ENCODE results near the gene CLNS1A. TPM values are rescaled to one million over a fixed set of nuclear protein-coding genes. Genes with fewer than 3 reads are reported as not detected.
A peak's percentile ranks its signal among the peaks of the same experiment; 100 is the strongest.
"Not testable (repeated sequence)": the region's sequence is repeated elsewhere in the genome, so short reads cannot be mapped to it uniquely, and the experiment has no call there.

The CLNS1A gene
- total RNA-seq, 2 donors from 2014 or later, result 73.9 to 74.1 TPM

DNA sequence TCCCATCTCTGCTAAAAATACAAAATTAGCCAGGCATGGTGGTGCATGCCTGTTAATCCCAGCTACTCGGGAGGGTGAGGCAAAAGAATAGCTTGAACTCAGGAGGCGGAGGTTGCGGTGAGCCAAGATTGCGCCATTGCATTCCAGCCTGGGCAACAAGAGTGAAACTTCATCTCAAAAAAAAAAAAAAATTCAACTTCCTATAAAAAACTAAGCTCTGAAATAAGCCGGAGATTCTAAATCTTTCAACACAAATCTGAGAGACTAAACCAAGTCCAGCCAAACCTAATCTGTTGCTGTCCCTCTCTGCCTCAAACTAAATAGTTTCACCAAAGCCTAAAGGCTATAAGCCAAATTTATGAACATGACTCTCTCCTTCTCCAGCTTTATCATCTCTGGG, 3.7 kb downstream of the CLNS1A start:
- DNase-seq; ATAC-seq; intact Hi-C loops (cut with DNase I, micrococcal nuclease): not testable (repeated sequence)

DNA sequence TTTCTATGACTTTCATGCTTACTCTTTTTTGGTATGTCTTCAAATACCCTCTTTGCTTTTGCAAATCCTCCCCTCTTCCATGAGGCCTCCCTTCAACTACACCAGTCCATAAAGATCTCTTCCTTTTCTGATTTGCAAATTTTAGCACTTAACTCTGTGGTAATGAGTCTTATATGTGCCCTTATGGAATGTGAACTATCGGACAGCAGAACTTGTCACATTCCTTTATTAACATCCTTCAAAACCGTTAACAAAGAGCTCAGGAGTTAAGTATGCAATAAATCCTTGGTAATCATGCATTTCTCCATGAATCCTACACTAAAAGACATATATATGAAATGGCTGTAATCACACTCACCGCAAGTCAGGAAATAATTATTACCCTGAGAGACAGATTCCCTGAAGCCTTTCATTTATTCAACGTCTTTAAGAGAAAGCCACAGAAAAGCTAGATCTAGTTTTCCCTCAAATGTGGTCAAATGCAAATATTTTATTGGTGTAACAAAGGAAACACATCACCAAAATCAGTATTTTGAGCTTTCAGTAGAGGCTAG, 7.4 kb downstream of the CLNS1A start:
- DNase-seq (no peak), ATAC-seq (no peak)
- intact Hi-C loops (cut with DNase I, micrococcal nuclease), result no loop called here

- intact Hi-C loops (cut with DNase I, micrococcal nuclease), result no loop called here
- DNase-seq (no peak), ATAC-seq (peak; percentile 64)
These were observed 17.9 kb downstream of the CLNS1A start for GRCh38 chr11:77619576-77620198.

DNA sequence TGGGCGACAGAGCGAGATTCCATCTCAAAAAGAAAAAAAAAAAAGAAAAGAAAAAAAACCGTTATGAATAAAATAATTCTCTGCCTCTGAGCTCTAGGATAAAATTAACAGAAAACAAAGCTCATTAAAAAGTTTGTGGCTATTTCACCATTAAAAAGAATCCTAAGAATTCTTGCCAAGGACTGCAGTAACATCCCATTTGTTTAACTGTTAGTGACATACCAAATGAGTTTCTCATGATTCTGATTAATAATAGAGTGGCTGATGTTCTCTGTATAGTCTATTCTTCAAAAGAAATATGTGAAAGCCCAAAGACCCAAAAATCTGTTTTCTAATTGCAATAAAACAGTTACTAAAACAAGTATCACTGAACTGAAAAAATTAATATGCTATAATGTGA, 19.7 kb downstream of the CLNS1A start:
- ATAC-seq, result no peak
- no peak for DNase-seq
- intact Hi-C loops (cut with DNase I, micrococcal nuclease), result no loop called here

DNA sequence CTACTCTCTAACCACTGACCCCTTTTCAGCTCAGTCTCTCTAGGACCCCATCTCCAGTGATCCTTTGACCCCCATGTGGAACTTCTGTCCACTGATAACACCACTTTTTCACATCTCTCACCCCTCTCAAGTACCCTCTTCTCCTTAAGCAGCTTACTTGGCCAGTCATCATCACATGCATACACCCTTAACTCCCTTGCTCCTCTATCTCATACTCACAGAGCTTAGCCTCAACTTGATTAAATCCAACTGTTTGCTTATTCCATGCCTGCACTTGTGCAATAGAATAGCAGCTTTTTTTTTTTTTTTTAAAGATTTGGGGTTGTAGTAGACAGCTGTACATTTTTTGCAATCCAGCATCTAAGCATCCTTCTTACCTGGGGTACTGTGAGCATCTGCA, 25.7 kb downstream of the CLNS1A start:
- ATAC-seq (no peak), DNase-seq (no peak)
- intact Hi-C loops (cut with DNase I, micrococcal nuclease), result no loop called here

GRCh38 chr11:77609234-77609633, 28.4 kb downstream of the CLNS1A start:
- no peak for DNase-seq
- intact Hi-C loops (cut with DNase I, micrococcal nuclease), result no loop called here
- no peak for ATAC-seq

GRCh38 chr11:77604281-77604680, 33.3 kb downstream of the CLNS1A start:
- intact Hi-C loops (cut with DNase I, micrococcal nuclease), result no loop called here
- ATAC-seq (no peak), DNase-seq (no peak)

- ATAC-seq (peak; percentile 97), DNase-seq (no peak)
- intact Hi-C loops (cut with DNase I, micrococcal nuclease), result no loop called here
These were observed 35.1 kb downstream of the CLNS1A start for GRCh38 chr11:77602381-77603088.

GRCh38 chr11:77598195-77598594, 39.4 kb downstream of the CLNS1A start:
- DNase-seq (no peak), ATAC-seq (no peak)
- intact Hi-C loops (cut with DNase I, micrococcal nuclease), result no loop called here

GRCh38 chr11:77596626-77597025, 41.0 kb downstream of the CLNS1A start:
- intact Hi-C loops (cut with DNase I, micrococcal nuclease), result no loop called here
- no peak for ATAC-seq
- DNase-seq, result no peak

DNA sequence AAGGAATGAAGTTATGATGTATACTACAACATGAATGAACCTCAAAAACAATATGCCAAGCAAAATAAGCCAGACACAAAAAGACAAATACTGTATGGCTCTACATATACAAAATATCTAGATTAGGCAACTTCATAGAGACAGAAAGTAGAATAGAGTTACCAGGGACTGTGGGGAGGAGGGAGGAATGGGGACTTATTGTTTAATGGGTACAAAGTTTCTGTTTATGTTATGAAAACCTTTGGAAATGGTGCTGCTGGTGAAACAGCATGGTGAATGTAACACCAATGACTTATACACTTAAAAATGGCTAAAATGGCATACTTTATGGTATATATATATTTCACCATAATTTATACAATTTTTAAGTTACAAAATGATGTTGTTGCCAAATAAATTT, 43.7 kb downstream of the CLNS1A start:
- DNase-seq (no peak), ATAC-seq (no peak)
- intact Hi-C loops (cut with DNase I, micrococcal nuclease), result no loop called here

DNA sequence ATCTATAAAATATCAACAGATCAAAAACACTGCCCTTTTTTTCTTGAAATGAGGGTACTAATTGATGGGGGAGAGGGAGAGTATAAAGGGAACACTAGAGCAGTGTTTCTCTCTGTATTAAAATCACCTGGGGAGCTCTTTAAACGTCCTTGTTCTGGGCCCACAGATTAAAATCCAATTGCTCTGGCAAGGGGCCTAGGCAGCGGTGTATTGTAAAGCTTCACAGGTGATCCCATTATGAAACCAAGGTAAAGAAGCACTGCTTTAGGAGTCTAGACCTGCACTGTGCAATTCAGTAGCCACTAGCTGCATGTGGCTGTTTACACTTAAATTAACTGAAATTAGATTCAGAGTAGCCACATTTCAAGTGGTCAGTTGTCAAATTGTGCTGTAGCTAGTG, 44.9 kb downstream of the CLNS1A start:
- intact Hi-C loops (cut with DNase I, micrococcal nuclease), result no loop called here
- DNase-seq (no peak), ATAC-seq (no peak)

GRCh38 chr11:77590194-77590782, 47.3 kb downstream of the CLNS1A start:
- peak; percentile 59 for ATAC-seq
- intact Hi-C loops (cut with DNase I, micrococcal nuclease), result no loop called here
- peak; percentile 51 to 55 for DNase-seq

DNA sequence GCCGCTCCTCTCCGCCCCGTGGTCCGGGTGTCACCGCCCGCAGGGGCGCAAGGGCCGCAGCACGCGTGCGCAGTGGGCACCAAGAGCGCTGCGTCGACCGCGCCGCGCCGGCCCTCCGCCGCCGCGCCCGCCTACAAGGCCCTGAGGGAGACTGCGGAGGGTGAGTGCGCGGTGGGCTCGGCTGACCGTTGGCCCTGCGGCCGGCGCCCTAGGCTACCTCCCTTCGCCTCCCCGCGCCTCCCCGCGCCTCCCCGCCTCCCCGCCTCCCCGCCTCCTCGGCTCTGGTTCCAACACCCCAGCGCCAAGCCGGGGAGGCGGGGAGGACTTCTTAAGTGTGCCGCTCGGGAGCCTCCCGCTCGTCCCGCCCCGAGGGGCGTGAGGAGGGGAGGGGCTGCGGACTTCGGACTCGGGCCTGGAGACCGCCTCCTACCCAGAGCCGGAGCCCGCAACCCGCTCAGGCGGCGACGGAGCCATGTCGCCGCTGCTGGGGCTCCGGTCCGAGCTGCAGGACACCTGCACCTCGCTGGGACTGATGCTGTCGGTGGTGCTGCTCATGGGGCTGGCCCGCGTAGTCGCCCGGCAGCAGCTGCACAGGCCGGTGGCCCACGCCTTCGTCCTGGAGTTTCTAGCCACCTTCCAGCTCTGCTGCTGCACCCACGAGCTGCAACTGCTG, 47.9 kb downstream of the CLNS1A start, which contains the start of gene AQP11:
TSS of gene AQP11 (plus strand) at position 433 of the 673 bp plus-strand sequence. CDS start at position 473, 40 bp downstream.
- peak; percentile 94 for DNase-seq
- ATAC-seq, result peak; percentile 90
- intact Hi-C loops (cut with DNase I, micrococcal nuclease), result no loop called here

- peak; percentile 1 for ATAC-seq
- no peak for DNase-seq
- intact Hi-C loops (cut with DNase I, micrococcal nuclease), result no loop called here
These were observed 48.4 kb downstream of the CLNS1A start for GRCh38 chr11:77589181-77589520.

DNA sequence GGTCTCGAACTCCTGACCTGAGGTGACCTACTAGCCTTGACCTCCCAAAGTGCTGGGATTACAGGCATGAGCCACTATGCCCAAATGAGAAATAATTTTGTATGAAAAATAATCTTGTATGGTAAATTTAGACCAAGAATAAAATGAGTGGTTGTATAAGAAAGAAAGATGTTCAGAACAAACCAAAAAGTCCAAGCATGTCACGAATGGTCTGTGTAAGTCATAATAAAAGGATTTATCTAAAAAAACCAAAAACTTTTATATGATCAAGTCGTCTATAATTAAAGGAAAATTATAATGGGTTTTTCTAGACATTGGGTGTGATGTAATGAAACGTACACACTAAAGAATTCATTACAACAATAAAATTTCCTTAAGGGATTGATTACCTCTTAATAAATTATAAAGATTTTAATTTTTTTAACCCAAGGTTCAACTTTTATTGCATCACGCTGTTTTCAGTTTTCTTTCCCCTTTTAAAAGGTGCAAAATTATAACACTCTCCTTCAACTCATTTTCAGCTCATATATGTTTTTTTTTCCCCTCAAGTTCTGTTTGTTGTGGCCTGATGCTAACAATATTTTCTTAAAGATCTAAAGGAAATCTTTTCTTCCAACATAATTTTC, 56.8 kb downstream of the CLNS1A start:
- no peak for DNase-seq
- intact Hi-C loops (cut with DNase I, micrococcal nuclease), result no loop called here
- ATAC-seq, result no peak

- DNase-seq; ATAC-seq; intact Hi-C loops (cut with DNase I, micrococcal nuclease): not testable (repeated sequence)
These were observed 62.2 kb downstream of the CLNS1A start for GRCh38 chr11:77575428-77575827.

- DNase-seq; intact Hi-C loops (cut with DNase I, micrococcal nuclease); ATAC-seq: not testable (repeated sequence)
These were observed 66.7 kb downstream of the CLNS1A start for GRCh38 chr11:77570896-77571295.

GRCh38 chr11:77569676-77570070, 67.9 kb downstream of the CLNS1A start:
- DNase-seq (no peak), ATAC-seq (no peak)
- intact Hi-C loops (cut with DNase I, micrococcal nuclease), result no loop called here

Data from left colon (tissue), 2 donors.